ENCODE data around the gene AP3B1. TPM values are rescaled to one million over a fixed set of nuclear protein-coding genes. Genes with fewer than 3 reads are reported as not detected.

Gene AP3B1
- total and polyA plus RNA-seq, 2 donors (not counting 1 experiment from before 2014, with no cell fraction given) = 50.5 to 66.9 TPM

- no peaks in the 10 kb centered on the region for H3K4me1 ChIP-seq (ENCODE audit: control insufficient read depth, extremely low read depth, insufficient read depth, low read length)
- no peak overlapping the region for H3K4me3 ChIP-seq (replicated peaks in 1 of 4; ENCODE audit: control extremely low read depth in 1 of 4, insufficient read depth in 1 of 4, low read depth in 3 of 4, low read length in 4 of 4)
- no peaks in the 10 kb centered on the region for H3K9me3 ChIP-seq (ENCODE audit: control insufficient read depth, insufficient read depth, low read depth, low read length)
- TF ChIP-seq CTCF (conservative IDR thresholded peaks at IDR 0.05 in 1 of 2, IDR thresholded peaks at IDR 0.05 in 1 of 2; ENCODE audit: low read depth in 1 of 2, low read length in 2 of 2) (no peak), EZH2 (IDR thresholded peaks at IDR 0.05; ENCODE audit: low read length, missing control alignments) (no peak)
- no peaks in the 10 kb centered on the region for H4K20me1 ChIP-seq (ENCODE audit: control insufficient read depth, extremely low read depth, insufficient read depth, low read length)
- no peak overlapping the region for H3K9ac ChIP-seq (ENCODE audit: insufficient read depth, low read length)
- no peak overlapping the region for H2AFZ ChIP-seq (ENCODE audit: low read length)
- DNase-seq (ENCODE audit: low read depth in 2 of 2) = peak in 1 of 2 donors; percentile 3
- H3K36me3 ChIP-seq (ENCODE audit: control insufficient read depth, insufficient read depth, low read length) = no peaks in the 10 kb centered on the region
- H3K4me2 ChIP-seq (ENCODE audit: extremely low read depth, insufficient read depth, low read length) = no peak overlapping the region
- no peak overlapping the region for H3K27ac ChIP-seq (ENCODE audit: insufficient read depth, low read length)
- no peaks in the 10 kb centered on the region for H3K79me2 ChIP-seq (ENCODE audit: control insufficient read depth, insufficient read depth, low read length)
- H3K27me3 ChIP-seq (ENCODE audit: control insufficient read depth, insufficient read depth, low read length) = no peaks in the 10 kb centered on the region
Measured at GRCh38 chr5:78102500-78102899, 192.0 kb downstream of the AP3B1 start.

GRCh38 chr5:78095125-78095524 lies 199.4 kb downstream of the AP3B1 start:
- no peak for TF ChIP-seq EZH2 (IDR thresholded peaks at IDR 0.05; ENCODE audit: low read length, missing control alignments)
- TF ChIP-seq CTCF (conservative IDR thresholded peaks at IDR 0.05 in 1 of 2, IDR thresholded peaks at IDR 0.05 in 1 of 2; ENCODE audit: low read depth in 1 of 2, low read length in 2 of 2) = no peak
- Histone ChIP-seq H3K36me3 (ENCODE audit: control insufficient read depth, insufficient read depth, low read length) (no peaks in the 10 kb centered on the region), H3K9ac (ENCODE audit: insufficient read depth, low read length) (no peak overlapping the region), H3K4me2 (ENCODE audit: extremely low read depth, insufficient read depth, low read length) (no peak overlapping the region), H3K4me3 (replicated peaks in 1 of 4; ENCODE audit: control extremely low read depth in 1 of 4, insufficient read depth in 1 of 4, low read depth in 3 of 4, low read length in 4 of 4) (no peak overlapping the region), H3K4me1 (ENCODE audit: control insufficient read depth, extremely low read depth, insufficient read depth, low read length) (no peaks in the 10 kb centered on the region), H2AFZ (ENCODE audit: low read length) (no peak overlapping the region), H4K20me1 (ENCODE audit: control insufficient read depth, extremely low read depth, insufficient read depth, low read length) (no peaks in the 10 kb centered on the region), H3K9me3 (ENCODE audit: control insufficient read depth, insufficient read depth, low read depth, low read length) (no peaks in the 10 kb centered on the region), H3K27ac (ENCODE audit: insufficient read depth, low read length) (no peak overlapping the region), H3K27me3 (ENCODE audit: control insufficient read depth, insufficient read depth, low read length) (no peaks in the 10 kb centered on the region), H3K79me2 (ENCODE audit: control insufficient read depth, insufficient read depth, low read length) (no peaks in the 10 kb centered on the region)
- DNase-seq (ENCODE audit: low read depth in 2 of 2) = no peak

GRCh38 chr5:78090002-78090401 lies 204.5 kb downstream of the AP3B1 start:
- H3K9me3 ChIP-seq (ENCODE audit: control insufficient read depth, insufficient read depth, low read depth, low read length) = no peaks in the 10 kb centered on the region
- H3K27ac ChIP-seq (ENCODE audit: insufficient read depth, low read length) = no peak overlapping the region
- H3K4me2 ChIP-seq (ENCODE audit: extremely low read depth, insufficient read depth, low read length) = no peak overlapping the region
- no peaks in the 10 kb centered on the region for H3K79me2 ChIP-seq (ENCODE audit: control insufficient read depth, insufficient read depth, low read length)
- DNase-seq (ENCODE audit: low read depth in 2 of 2) = no peak
- no peaks in the 10 kb centered on the region for H3K4me1 ChIP-seq (ENCODE audit: control insufficient read depth, extremely low read depth, insufficient read depth, low read length)
- H3K27me3 ChIP-seq (ENCODE audit: control insufficient read depth, insufficient read depth, low read length) = no peaks in the 10 kb centered on the region
- no peak overlapping the region for H2AFZ ChIP-seq (ENCODE audit: low read length)
- H3K4me3 ChIP-seq (replicated peaks in 1 of 4; ENCODE audit: control extremely low read depth in 1 of 4, insufficient read depth in 1 of 4, low read depth in 3 of 4, low read length in 4 of 4) = no peak overlapping the region
- no peaks in the 10 kb centered on the region for H3K36me3 ChIP-seq (ENCODE audit: control insufficient read depth, insufficient read depth, low read length)
- no peaks in the 10 kb centered on the region for H4K20me1 ChIP-seq (ENCODE audit: control insufficient read depth, extremely low read depth, insufficient read depth, low read length)
- TF ChIP-seq EZH2 (IDR thresholded peaks at IDR 0.05; ENCODE audit: low read length, missing control alignments) (no peak), CTCF (conservative IDR thresholded peaks at IDR 0.05 in 1 of 2, IDR thresholded peaks at IDR 0.05 in 1 of 2; ENCODE audit: low read depth in 1 of 2, low read length in 2 of 2) (no peak)
- H3K9ac ChIP-seq (ENCODE audit: insufficient read depth, low read length) = no peak overlapping the region

All from fibroblast of lung (primary cell).